OCI-LY1 (cell line): Measurements from ENCODE around the gene MMP23B.

Experiments used
- CTCF ChIP-seq: fragments of 200-600 bp; sonication (generic), shearing (Covaris generic); IDR thresholded peaks from 2 replicates; pipeline ENCODE4 v1.5.1; 2017; ENCODE audit warnings: mild to moderate bottlenecking, antibody characterized with exemption, low read length, moderate library complexity, mixed read lengths
- EZH2 ChIP-seq: fragments of 200-600 bp; sonication (generic), shearing (Covaris generic); IDR thresholded peaks from 2 replicates; pipeline ENCODE4 v1.8.0; 2017; ENCODE audit warnings: borderline replicate concordance, mixed run types, mild to moderate bottlenecking, antibody characterized with exemption, low read length, moderate library complexity, mixed read lengths

- TF ChIP-seq CTCF (no peak), EZH2 (no peak)
Measured at GRCh38 chr1:1629430-1630190, 2.4 kb upstream of the MMP23B start.
